ENCODE data around the gene EVC. TPM values are rescaled to one million over a fixed set of nuclear protein-coding genes. Genes with fewer than 3 reads are reported as not detected.
A peak's percentile ranks its signal among the peaks of the same experiment; 100 is the strongest.

Gene EVC
- total and polyA plus RNA-seq, 8 donors: 18.8 to 36.2 (median 31.3) TPM

DNA sequence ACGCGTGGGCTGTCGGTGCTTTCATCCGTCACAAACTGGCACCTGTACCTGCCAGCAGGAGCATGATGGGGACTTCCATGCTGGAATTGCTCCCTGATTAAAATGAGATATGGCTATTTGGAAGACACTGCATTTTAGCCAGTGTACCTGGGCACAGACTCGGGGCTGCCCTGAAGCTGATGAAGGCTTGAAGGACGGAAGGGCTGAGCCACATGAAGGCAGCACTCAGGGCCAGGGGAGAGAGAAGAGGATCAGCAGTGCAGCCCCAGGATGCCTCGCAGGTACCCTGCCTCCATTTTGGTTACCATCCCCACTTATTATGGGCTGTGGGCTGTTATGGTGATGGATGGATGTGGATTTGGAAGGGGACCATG, 102.9 kb downstream of the EVC start:
- no peak for ATAC-seq
- H3K9me3 ChIP-seq: no peaks in the 10 kb centered on the region
- intact Hi-C loops (cut with DNase I): no loop called here
- no peaks in the 10 kb centered on the region for H3K4me1 ChIP-seq
- no peak overlapping the region for H3K4me3 ChIP-seq
- peaks cover 0 to 30% of the 10 kb centered on the region in 2 donors for H3K36me3 ChIP-seq
- no peak overlapping the region for H3K27ac ChIP-seq
- TF ChIP-seq, protein P1, sequence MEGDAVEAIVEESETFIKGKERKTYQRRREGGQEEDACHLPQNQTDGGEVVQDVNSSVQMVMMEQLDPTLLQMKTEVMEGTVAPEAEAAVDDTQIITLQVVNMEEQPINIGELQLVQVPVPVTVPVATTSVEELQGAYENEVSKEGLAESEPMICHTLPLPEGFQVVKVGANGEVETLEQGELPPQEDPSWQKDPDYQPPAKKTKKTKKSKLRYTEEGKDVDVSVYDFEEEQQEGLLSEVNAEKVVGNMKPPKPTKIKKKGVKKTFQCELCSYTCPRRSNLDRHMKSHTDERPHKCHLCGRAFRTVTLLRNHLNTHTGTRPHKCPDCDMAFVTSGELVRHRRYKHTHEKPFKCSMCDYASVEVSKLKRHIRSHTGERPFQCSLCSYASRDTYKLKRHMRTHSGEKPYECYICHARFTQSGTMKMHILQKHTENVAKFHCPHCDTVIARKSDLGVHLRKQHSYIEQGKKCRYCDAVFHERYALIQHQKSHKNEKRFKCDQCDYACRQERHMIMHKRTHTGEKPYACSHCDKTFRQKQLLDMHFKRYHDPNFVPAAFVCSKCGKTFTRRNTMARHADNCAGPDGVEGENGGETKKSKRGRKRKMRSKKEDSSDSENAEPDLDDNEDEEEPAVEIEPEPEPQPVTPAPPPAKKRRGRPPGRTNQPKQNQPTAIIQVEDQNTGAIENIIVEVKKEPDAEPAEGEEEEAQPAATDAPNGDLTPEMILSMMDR (IDR thresholded peaks at IDR 0.05): no peak
- no peaks in the 10 kb centered on the region for H3K27me3 ChIP-seq
- DNase-seq: no peak

DNA sequence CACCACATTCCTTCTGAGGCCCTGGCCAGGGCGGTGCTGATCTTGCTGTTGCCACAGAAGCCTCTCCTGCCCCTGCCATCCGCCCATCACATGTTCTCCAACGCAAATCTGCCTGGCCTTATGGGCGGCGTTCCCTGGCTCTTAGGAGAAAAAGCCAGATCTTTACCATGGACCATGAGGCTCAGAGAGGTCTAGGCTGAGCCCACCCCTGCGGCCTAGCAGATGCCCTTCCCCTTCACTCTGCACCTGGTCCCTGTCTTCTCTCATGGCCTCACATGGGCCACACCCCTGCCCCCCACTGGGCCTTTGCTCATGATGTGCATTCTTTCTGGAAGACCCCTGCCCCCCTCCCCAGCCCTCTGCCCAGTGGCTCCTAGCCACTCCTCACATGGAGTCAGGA, 103.4 kb downstream of the EVC start:
- Histone ChIP-seq H3K27me3 (no peaks in the 10 kb centered on the region), H3K27ac (no peak overlapping the region), H3K9me3 (no peaks in the 10 kb centered on the region), H3K4me3 (no peak overlapping the region), H3K36me3 (peaks cover 0 to 25% of the 10 kb centered on the region in 2 donors), H3K4me1 (no peaks in the 10 kb centered on the region)
- DNase-seq (peak in 1 of 4 donors; percentile 41), ATAC-seq (no peak)
- TF ChIP-seq, protein P1 (IDR thresholded peaks at IDR 0.05): no peak
- intact Hi-C loops (cut with DNase I): no loop called here

DNA sequence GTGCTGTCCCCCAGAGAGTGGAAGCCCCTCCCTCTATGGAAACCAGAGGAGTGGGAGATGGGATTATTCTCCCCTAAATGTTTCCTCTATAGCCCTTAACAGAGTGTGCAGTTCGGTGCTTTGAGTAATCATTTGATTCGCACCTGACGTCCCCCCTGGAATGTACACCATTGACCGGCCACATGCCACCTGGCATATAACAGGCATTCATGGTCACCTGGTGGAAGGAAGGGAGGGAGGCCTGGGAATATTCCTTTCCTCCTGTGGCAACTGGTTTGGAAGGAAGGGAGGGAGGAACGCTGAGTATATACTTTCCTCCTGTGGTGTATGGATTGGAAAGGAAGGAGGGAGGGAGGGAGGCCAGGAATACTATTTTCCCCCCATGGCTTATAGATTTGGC, 104.6 kb downstream of the EVC start:
- intact Hi-C loops (cut with DNase I): no loop called here
- H3K27ac ChIP-seq: no peak overlapping the region
- no peak overlapping the region for H3K4me3 ChIP-seq
- H3K36me3 ChIP-seq: peaks cover 0 to 13% of the 10 kb centered on the region in 2 donors
- no peaks in the 10 kb centered on the region for H3K27me3 ChIP-seq
- TF ChIP-seq, protein P1 (IDR thresholded peaks at IDR 0.05): no peak
- ATAC-seq: no peak
- no peaks in the 10 kb centered on the region for H3K9me3 ChIP-seq
- DNase-seq: no peak
- no peaks in the 10 kb centered on the region for H3K4me1 ChIP-seq

DNA sequence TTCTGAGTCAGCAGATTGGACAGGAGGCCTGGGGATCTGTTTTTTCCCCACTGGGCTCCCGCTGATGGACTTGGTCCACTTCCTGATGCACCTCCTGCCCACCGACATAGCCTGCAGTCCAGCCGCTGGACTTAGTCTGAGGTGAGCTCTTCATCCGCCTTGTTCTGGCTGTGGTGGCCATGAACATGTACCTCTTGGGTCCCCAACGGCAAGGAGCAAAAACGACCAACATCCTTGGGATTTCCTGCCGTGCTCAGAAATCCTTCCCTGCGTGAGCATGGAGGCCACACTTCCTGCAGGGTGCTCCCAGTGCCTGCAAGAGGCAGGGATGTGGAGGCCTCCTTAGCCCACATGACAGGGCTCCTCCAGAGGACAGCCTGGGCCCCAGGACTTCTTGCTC, 105.1 kb downstream of the EVC start:
- H3K4me3 ChIP-seq: no peak overlapping the region
- intact Hi-C loops (cut with DNase I): no loop called here
- H3K36me3 ChIP-seq: peaks cover 0 to 12% of the 10 kb centered on the region in 2 donors
- no peaks in the 10 kb centered on the region for H3K4me1 ChIP-seq
- ATAC-seq (no peak), DNase-seq (no peak)
- no peak overlapping the region for H3K27ac ChIP-seq
- H3K27me3 ChIP-seq: no peaks in the 10 kb centered on the region
- no peaks in the 10 kb centered on the region for H3K9me3 ChIP-seq
- TF ChIP-seq, protein P1 (IDR thresholded peaks at IDR 0.05): no peak

DNA sequence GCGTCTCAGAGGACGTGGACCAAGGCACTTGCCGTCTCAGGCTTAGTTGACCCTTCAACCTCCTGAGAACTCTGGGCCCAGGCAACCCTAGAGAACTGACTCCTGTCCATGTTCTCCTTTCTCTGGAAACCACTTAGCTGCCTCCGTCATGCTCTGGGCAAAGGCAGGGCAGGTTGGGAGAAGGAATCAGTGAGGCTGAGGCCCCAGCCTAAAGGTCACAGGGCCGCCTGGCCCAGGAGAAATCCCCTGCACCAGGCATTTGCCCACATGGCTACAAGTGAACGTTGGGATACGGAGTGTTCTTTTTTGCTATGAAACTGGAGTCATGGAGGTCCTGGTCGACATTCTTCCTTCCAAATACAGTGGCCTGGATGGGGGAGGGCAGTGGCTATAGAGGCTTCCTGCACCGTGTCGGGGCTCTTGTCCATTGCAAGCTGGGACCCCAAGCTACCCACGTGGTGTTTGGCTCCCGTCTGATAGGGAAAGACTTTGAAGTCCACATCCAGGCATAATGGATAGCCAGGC, 105.9 kb downstream of the EVC start:
- Histone ChIP-seq H3K4me3 (no peak overlapping the region), H3K4me1 (no peaks in the 10 kb centered on the region), H3K27ac (no peak overlapping the region), H3K36me3 (peaks cover 0 to 12% of the 10 kb centered on the region in 2 donors), H3K27me3 (no peaks in the 10 kb centered on the region), H3K9me3 (no peaks in the 10 kb centered on the region)
- ATAC-seq: no peak
- TF ChIP-seq, protein P1 (IDR thresholded peaks at IDR 0.05): no peak
- intact Hi-C loops (cut with DNase I): no loop called here
- no peak for DNase-seq

Data from left lung (tissue), 10 donors.